Ammon's horn (tissue), 1 donor: ENCODE results near the gene CARF.
A peak's percentile ranks its signal among the peaks of the same experiment; 100 is the strongest.
"Not testable (repeated sequence)": the region's sequence is repeated elsewhere in the genome, so short reads cannot be mapped to it uniquely, and the experiment has no call there.

Experiments used
- DNase-seq: peaks from one replicate; pipeline ENCODE4 v3.0.0-alpha.2; 2016; ENCODE audit warnings: low spot score

CARF gene

DNA sequence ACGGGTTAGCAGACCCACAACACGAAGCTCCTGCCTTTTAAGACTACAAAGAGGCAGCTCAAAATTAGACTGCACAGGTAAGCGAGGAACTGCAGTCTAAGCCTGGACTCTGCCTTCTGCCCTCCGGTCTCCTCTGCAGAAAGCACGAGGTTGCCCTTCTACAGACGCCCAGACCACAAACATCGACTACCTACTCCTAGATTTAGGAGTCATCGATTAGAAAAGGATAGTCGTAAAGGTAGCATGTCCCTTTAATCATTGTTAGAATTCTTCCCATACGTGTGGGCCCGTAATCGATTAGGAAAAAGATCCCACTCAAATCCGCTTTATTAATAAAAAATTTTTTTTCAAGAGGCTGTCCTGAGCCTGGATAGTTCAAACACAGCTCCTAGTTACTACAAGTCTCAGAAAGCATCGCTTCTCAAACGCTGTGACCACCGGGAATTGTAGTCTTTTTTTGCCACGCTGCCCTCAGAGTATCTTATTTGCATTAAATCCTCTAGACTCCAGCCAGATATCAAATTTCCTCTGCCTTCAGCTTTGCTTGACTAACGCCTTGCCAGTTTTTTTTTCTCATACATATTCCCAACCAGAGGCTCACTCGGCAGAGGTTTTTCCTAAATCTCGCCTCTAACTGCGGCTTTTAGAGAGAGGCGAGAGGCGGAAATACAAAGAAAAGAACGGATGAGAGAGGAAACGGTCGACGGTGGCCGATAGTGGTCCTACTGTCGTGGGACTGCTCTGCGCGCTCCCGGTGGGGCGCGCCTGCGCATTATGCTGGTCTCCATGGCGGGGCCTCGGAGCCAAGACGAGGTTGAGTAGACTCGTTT lies at the start of gene CARF, which contains the start of gene WDR12:
Gene CARF (plus strand): TSS at position 764 of the 830 bp plus-strand sequence. CDS start 29,628 bp downstream, outside the sequence.
Gene WDR12 (minus strand): TSS at position 162 of the 830 bp plus-strand sequence. CDS start 197 bp downstream, outside the sequence.
- peak; percentile 94 for DNase-seq

DNA sequence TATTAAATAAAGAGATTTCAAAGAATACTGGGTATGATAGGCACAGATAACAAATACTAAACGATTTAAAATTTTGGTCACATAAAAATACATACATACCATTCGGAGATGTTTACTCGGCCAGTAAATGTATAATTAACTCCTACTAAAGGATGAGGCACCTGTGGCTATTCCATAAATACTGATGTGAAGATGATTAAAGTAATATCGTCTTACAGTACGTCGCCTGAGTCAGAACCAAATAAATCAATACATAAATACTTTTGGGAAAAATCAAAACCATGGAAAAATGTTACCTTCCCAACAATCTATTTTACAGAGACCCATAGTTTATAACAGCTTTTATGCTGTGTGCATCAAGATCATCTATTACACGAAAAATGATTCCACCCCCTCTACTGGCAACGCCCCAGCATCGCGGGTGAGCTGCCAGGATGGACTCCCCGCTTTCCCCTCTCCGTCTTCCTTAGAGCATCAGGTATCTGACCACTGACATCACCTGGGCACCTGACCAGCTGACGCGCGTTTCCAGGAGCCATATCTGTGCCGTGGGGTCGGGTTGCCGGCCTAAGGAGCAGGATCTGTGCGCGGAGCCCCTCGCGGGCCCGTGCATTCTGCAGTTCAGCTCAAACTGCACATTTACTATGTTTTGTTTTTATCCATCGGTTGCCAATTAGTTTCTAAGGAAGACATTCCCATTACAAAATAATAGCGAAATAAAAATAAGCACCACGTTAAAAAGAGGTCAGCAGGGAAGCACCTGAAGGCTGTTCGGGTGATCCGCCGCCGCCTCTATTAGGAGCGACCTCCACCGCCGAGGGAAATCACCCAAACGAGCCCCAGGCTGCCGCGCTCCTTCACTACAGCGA lies 41.4 kb upstream of the CARF start:
- peak; percentile 47 for DNase-seq

DNA sequence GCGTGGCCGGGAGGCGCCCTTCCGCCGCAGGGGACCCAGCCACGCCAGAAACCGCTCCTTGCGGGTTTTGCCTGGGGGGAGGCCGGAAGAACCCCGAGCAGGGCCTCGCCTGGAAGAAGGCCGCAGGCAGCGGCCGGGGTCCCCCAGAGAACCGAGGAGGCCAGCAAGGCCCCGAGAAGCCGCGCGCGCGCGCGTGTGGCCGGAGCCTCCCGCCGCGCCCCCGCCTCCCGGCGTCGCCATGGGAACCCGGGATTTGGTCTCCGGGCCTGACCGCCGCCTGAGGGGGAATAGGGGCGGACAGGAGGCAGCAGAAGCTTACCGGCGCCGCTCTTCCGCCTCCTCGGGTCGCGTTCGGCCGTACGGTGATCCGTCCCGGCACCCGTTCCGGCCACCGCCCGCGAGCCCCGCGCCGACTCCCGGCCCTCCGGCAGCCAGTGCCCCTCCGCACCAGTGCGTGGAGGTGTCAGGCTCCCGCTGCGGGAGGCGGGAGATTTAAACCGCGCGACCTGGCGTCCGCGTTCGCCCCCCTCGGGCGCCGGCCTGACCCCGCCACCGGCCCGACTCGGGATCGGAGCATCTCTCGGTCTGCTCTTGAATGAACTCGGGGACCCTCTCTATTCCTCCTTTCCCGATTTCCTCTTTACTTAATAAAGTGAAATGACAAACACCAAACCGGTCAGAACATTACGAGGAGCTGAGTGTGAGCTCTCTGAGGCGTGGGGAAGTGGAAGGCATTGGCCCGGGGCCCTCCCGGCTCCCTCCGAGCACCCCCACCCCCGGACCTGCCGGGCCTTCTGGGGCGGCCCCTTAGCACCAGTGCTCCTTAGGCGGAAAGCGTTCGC lies 40.6 kb upstream of the CARF start, which contains the start of gene ICA1L:
Gene ICA1L (minus strand): TSS at position 467 of the 842 bp plus-strand sequence. CDS start 42,757 bp downstream, outside the sequence.
- DNase-seq, result peak; percentile 57

DNA sequence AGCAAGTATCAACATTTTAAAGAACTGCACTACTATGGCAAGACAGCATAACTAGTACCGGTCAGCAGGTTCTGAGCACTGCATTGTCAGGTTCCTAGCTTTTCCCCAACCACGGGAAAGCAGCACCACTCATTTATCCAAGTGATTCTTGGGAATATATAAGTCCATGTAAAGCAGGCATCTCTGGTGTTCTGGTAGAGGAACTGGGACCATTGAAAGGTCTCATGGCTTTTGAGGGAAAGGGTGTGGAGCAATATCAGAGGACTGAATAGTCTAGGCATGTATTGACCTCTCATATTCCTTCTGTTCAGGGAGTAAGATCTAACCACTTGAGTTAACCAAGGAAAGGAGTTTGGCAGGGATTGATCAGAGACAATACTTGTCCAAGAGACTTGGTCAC lies 34.4 kb upstream of the CARF start:
- DNase-seq, result no peak

- DNase-seq, result no peak
Measured at GRCh38 chr2:202881570-202881969, 30.5 kb upstream of the CARF start.

DNA sequence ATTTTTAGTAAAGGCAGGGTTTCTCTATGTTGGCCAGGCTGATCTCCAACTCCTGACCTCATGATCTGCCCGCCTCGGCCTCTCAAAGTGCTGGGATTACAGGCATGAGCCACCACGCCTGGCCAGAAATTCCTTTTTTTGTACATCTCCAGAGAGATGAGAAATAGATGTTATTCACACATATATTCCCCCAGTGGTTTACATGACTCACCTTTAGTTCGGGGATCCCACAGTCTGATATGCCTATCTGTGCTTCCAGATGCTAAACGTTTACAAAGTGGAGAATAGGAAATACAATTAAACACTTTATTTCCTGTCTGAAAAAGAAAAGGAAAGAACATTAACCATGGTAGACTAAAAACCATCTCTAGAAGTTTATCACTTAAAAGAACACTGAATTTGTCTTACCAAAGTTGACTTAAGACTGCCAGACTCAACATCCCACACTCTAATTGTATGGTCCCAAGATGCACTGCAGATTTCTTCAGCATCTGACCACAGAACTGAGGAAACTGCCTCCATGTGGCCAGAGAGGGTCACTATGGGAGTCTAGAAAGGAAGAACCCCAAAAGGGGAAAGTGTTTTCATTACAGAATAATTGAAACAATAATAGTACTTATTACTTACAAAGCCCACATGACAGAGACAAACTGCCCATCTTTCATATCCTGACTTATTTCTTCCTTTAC lies 27.9 kb upstream of the CARF start:
- no peak for DNase-seq

DNA sequence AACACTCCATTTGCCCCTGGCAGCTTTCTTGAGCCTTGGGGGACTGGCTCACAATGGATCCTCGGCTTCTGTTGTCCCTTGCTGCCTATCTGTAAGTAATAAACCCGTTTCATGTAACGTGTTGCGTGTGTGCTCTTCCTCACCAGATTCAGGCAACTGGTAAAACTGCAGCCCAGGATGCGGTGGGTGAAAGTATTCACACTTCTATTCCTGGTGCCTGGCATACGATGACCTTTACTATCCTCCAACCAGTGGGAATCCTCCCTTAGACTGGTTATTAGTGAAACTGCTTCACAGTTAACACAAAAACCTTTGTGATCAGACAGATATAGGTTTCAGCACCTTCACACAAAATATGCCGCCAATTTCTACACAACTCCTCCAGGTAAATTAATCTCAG lies 26.9 kb upstream of the CARF start:
- no peak for DNase-seq

- DNase-seq, result not testable (repeated sequence)
Measured at GRCh38 chr2:202905507-202905906, 6.6 kb upstream of the CARF start.

DNA sequence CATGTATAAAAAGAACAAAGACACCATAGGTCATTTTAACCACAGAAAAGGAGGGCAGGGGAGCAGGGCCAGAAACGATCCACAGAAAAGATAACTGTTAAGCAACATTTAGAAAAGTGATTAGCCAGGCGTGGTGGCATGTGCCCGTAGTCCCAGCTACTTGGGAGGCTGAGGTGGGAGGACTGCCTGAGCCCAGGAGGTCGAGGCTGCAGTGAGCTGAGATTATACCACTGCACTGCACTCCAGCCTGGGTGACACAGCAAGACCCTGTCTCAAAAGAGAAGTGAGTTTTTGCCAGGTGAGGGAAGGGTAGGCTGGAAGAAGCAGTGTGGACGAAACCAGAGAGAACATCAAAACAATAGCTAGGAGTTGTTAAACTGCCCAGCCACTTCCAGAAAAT lies 3.9 kb upstream of the CARF start:
- DNase-seq, result no peak

- DNase-seq, result no peak
Measured at GRCh38 chr2:202909394-202910192, 2.5 kb upstream of the CARF start.

- DNase-seq, result not testable (repeated sequence)
Measured at GRCh38 chr2:202910250-202910649, 1.8 kb upstream of the CARF start.

- DNase-seq, result no peak
Measured at GRCh38 chr2:202910698-202911097, 1.4 kb upstream of the CARF start.

DNA sequence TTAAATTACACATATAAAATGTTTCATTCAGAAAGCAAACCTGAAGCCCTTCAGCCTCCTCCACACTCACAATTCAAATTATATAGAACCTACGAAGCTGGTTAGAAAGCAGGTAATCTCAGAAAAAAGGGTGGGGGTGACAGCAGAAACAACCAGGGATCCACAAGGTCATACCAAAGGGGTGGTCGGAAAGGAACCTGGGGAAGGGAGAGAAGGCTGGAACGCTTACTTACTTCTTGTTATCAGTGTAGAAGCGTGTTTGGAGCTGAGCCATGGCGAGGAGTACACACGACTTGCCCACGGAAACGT lies 918 bp upstream of the CARF start:
- no peak for DNase-seq

- DNase-seq, result not testable (repeated sequence)
Measured at GRCh38 chr2:202912342-202913201, 497 bp downstream of the CARF start.

DNA sequence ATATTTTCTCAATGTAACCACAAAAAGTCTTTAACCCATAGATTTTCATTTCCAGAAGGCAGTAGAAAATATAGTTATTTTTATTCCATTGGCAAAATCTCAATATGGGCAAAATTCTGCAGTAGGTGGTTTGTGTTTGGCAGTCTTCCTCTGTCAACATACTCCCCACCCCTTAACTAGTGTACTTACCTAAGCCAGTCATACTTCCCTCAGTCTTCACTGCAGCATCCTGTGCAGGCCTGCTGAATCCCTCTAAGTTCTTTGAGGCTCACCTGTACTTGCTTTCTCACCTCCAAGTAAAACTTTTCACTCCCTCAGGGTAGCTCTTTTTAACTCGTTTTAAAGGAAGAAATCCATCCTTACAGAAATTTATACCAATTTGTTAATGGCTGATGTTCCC lies 6.8 kb downstream of the CARF start:
- DNase-seq, result no peak

- DNase-seq, result no peak
Measured at GRCh38 chr2:202932425-202933138, 20.5 kb downstream of the CARF start.

- DNase-seq, result no peak
Measured at GRCh38 chr2:202933139-202933510, 21.1 kb downstream of the CARF start.

- no peak for DNase-seq
Measured at GRCh38 chr2:202933958-202934357, 21.9 kb downstream of the CARF start.

GRCh38 chr2:202934456-202934855 lies 22.4 kb downstream of the CARF start:
- DNase-seq, result no peak
